SU-DHL-6 (cell line): Measurements from ENCODE around the gene HIPK3.

Experiments
- H2AFZ ChIP-seq: fragments of 200-600 bp; sonication (generic); 2 replicates; pipeline ENCODE4 v1.6.1; 2014; ENCODE audit warnings: low read depth, mild to moderate bottlenecking, moderate library complexity, mixed read lengths, antibody characterized with exemption, low read length; ENCODE audit not compliant: severe bottlenecking
- H3F3A ChIP-seq: fragments of 200-600 bp; shearing (Covaris generic); 2 replicates; pipeline ENCODE4 v1.6.0; 2016; ENCODE audit warnings: antibody characterized with exemption, mild to moderate bottlenecking; ENCODE audit not compliant: insufficient read depth
- H3K27ac ChIP-seq: fragments of 200-600 bp; sonication (generic); 2 replicates; pipeline ENCODE4 v1.5.1; 2016; ENCODE audit warnings: low read depth, mild to moderate bottlenecking, low read length, moderate library complexity, mixed read lengths
- H3K27me3 ChIP-seq: fragments of 200-600 bp; sonication (generic), shearing (Covaris generic); 2 replicates; pipeline ENCODE4 v1.6.0; 2014; ENCODE audit warnings: mild to moderate bottlenecking, low read length
- H3K36me3 ChIP-seq: fragments of 200-600 bp; sonication (generic); 2 replicates; pipeline ENCODE4 v1.6.1; 2014; ENCODE audit warnings: mild to moderate bottlenecking, low read length, mixed read lengths
- H3K4me2 ChIP-seq: fragments of 300-600, 200-600 bp; shearing (Covaris generic), sonication (generic); 2 replicates; pipeline ENCODE4 v1.6.0; 2014; ENCODE audit warnings: low read length, low read depth, mild to moderate bottlenecking; ENCODE audit not compliant: poor library complexity, severe bottlenecking
- H3K4me3 ChIP-seq: fragments of 200-600 bp; sonication (generic); 2 replicates; pipeline ENCODE4 v1.5.1; 2014; ENCODE audit warnings: antibody characterized with exemption, low read length, mild to moderate bottlenecking, mixed read lengths; ENCODE audit not compliant: insufficient read depth, poor library complexity, severe bottlenecking
- H3K79me2 ChIP-seq: fragments of 200-600 bp; sonication (generic); 2 replicates; pipeline ENCODE4 v1.6.1; 2014; ENCODE audit warnings: mild to moderate bottlenecking, low read length, moderate library complexity; ENCODE audit not compliant: insufficient read depth
- H3K9ac ChIP-seq: fragments of 200-600 bp; sonication (generic); 2 replicates; pipeline ENCODE4 v1.7.0; 2014; ENCODE audit warnings: mild to moderate bottlenecking, low read length
- H3K9me2 ChIP-seq: fragments of 200-600 bp; sonication (generic); replicated peaks from 2 replicates; pipeline ENCODE4 v1.6.1; 2014; ENCODE audit warnings: low read length; ENCODE audit not compliant: insufficient read depth
- H3K9me3 ChIP-seq: fragments of 200-600 bp; sonication (generic); 2 replicates; pipeline ENCODE4 v1.6.1; 2014; ENCODE audit warnings: low read length, mixed read lengths; ENCODE audit not compliant: insufficient read depth
- H4K20me1 ChIP-seq: fragments of 200-600 bp; sonication (generic); 2 replicates; pipeline ENCODE4 v1.6.1; 2014; ENCODE audit warnings: low read depth, mild to moderate bottlenecking, antibody characterized with exemption, low read length, moderate library complexity, mixed read lengths
- EZH2phosphoT487 ChIP-seq: fragments of 200-600 bp; sonication (generic), shearing (Covaris generic); conservative IDR thresholded peaks from 2 replicates; pipeline ENCODE4 v1.6.1; 2018; ENCODE audit warnings: mild to moderate bottlenecking, antibody characterized with exemption, low read length, moderate library complexity, mixed read lengths
- TF ChIP-seq, protein P1 (sequence below): fragments of 200-600 bp; sonication (generic); IDR thresholded peaks from one replicate; pipeline ENCODE4 v1.5.1; 2017; ENCODE audit warnings: antibody characterized with exemption, mild to moderate bottlenecking, low read length, moderate library complexity; ENCODE audit not compliant: insufficient read depth, poor library complexity, severe bottlenecking

Gene HIPK3

DNA sequence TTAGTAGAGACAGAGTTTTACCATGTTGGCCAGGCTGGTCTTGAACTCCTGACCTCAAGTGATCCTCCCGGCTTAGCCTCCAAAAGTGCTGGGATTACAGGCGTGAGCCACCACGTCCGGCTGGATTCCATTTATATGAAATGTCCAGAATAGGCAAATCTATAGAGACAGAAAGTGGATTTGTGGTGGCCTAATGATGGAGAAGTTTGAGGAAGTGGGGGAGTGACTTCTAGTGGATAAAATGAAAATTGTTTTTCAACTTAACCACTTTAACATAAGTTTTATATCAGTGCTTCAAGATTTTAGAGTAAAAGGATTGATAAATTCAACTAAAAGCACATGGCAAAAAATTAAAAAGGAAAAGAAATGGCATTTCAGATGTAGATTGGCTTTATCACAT is 66.2 kb downstream of the HIPK3 start:
- H3K27me3 ChIP-seq: no peaks in the 10 kb centered on the region
- no peaks in the 10 kb centered on the region for H4K20me1 ChIP-seq
- no peaks in the 10 kb centered on the region for H3F3A ChIP-seq
- no peaks in the 10 kb centered on the region for H3K9me3 ChIP-seq
- no peak overlapping the region for H3K9ac ChIP-seq
- H3K4me2 ChIP-seq: no peak overlapping the region
- no peak overlapping the region for H3K4me3 ChIP-seq
- no peaks in the 10 kb centered on the region for H3K36me3 ChIP-seq
- no peaks in the 10 kb centered on the region for H3K79me2 ChIP-seq
- no peaks in the 10 kb centered on the region for H3K9me2 ChIP-seq
- H2AFZ ChIP-seq: no peak overlapping the region
- H3K27ac ChIP-seq: no peak overlapping the region
- no peak for TF ChIP-seq EZH2phosphoT487
- TF ChIP-seq, protein P1, sequence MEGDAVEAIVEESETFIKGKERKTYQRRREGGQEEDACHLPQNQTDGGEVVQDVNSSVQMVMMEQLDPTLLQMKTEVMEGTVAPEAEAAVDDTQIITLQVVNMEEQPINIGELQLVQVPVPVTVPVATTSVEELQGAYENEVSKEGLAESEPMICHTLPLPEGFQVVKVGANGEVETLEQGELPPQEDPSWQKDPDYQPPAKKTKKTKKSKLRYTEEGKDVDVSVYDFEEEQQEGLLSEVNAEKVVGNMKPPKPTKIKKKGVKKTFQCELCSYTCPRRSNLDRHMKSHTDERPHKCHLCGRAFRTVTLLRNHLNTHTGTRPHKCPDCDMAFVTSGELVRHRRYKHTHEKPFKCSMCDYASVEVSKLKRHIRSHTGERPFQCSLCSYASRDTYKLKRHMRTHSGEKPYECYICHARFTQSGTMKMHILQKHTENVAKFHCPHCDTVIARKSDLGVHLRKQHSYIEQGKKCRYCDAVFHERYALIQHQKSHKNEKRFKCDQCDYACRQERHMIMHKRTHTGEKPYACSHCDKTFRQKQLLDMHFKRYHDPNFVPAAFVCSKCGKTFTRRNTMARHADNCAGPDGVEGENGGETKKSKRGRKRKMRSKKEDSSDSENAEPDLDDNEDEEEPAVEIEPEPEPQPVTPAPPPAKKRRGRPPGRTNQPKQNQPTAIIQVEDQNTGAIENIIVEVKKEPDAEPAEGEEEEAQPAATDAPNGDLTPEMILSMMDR: no peak

DNA sequence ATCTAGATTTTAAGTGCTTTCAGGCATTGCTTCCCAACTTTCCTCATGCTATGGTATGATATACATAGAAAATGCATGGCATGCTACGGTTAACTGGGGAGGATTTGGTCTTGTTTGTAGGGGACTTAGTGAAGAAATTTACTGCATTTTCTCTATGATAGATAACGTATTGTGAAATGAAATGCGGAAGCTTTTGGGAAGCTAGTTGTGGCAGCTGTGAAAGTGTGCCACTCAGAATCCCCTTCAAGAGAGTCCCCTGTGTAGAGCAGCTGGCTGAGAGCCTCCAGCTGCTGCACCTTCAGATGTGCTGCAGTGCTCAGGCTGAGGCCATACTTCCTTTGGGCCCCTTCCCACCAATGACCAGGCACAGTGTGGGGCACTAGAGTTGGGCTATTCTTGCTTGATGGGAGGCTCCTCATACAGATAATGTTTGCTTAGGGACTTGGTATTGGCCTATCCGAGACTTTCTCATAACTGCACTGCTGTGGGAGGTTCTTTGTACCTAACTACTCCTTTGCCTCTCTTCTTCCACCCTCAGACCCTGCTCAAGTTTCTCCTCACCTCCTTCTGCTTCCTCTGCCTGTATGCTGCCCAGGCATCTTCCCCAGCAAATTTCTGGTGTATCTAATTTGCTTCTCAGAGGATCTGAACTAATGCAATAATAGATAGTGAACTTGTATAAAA is 67.3 kb downstream of the HIPK3 start:
- no peaks in the 10 kb centered on the region for H3F3A ChIP-seq
- H3K4me2 ChIP-seq: no peak overlapping the region
- no peaks in the 10 kb centered on the region for H3K9me3 ChIP-seq
- H2AFZ ChIP-seq: no peak overlapping the region
- no peak overlapping the region for H3K9ac ChIP-seq
- H3K79me2 ChIP-seq: no peaks in the 10 kb centered on the region
- H3K9me2 ChIP-seq: no peaks in the 10 kb centered on the region
- no peak overlapping the region for H3K4me3 ChIP-seq
- 0 out of 2 replicates have a peak, but pooled peaks cover 3% of the 10 kb centered on the region for H4K20me1 ChIP-seq
- TF ChIP-seq EZH2phosphoT487: no peak
- TF ChIP-seq, protein P1: no peak
- no peaks in the 10 kb centered on the region for H3K27me3 ChIP-seq
- no peak overlapping the region for H3K27ac ChIP-seq
- H3K36me3 ChIP-seq: no peaks in the 10 kb centered on the region

DNA sequence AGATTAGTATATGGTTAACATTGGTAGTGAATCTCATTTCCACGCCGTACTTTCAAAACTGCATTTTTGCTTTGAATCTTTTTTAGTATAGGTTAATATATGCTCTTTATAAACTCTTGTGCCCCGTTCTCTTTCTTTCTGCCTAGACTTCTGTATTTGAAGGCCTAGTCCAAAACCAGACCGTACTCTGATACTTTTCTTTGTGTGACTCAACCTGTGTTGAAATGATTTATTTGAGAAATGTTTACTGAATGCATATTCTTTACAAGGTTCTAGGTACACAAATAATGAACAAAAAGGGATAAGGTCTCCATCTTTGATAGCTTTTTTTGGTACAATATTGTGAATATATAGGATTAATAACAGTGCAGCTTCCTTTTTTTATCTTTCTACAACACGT is 68.3 kb downstream of the HIPK3 start:
- H3K36me3 ChIP-seq: no peaks in the 10 kb centered on the region

More for the DNA sequence above, 68.3 kb downstream of the HIPK3 start:
- Histone ChIP-seq H3K9ac (no peak overlapping the region), H3K9me2 (no peaks in the 10 kb centered on the region), H3F3A (no peaks in the 10 kb centered on the region), H3K4me2 (no peak overlapping the region), H3K27ac (no peak overlapping the region), H2AFZ (no peak overlapping the region), H3K9me3 (no peaks in the 10 kb centered on the region), H3K4me3 (no peak overlapping the region), H3K79me2 (no peaks in the 10 kb centered on the region), H4K20me1 (0 out of 2 replicates have a peak, but pooled peaks cover 3% of the 10 kb centered on the region), H3K27me3 (no peaks in the 10 kb centered on the region)
- no peak for TF ChIP-seq EZH2phosphoT487
- TF ChIP-seq, protein P1: no peak
